ENCODE results near the gene C21orf91. TPM values are rescaled to one million over a fixed set of nuclear protein-coding genes. Genes with fewer than 3 reads are reported as not detected.

Gene C21orf91
- total and polyA plus RNA-seq, 2 donors (not counting 1 experiment from before 2014, with no cell fraction given): 6.7 to 32.3 TPM

DNA sequence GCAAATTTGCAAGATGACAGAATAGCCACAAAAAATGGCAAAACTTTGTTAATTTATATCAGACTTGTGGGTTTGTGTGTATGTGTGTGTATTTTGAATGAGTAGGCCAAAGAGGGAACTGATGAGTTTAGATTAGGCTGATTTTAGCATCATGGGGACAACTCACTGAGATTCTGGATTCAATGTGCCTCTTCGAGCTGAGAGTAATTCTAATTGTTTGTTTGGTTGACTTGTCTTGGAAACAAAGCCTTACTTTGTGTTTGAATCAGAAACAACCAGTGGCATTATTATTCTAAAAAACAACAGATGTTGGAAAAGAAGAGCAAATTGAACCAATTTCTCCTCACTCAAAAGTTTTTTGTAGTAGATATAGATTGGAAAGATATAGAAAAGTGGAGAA lies 40.5 kb upstream of the C21orf91 start:
- Mint-ChIP-seq H3K9me3 (ENCODE audit: insufficient read depth) (no peaks in the 10 kb centered on the region), H3K27me3 (peaks cover 20% of the 10 kb centered on the region)

GRCh38 chr21:17858747-17859146 lies 39.6 kb upstream of the C21orf91 start:
- Histone ChIP-seq H3K27me3 (replicated peaks in 1 of 4; ENCODE audit: control extremely low read depth in 1 of 4, control insufficient read depth in 3 of 4, insufficient read depth in 4 of 4, low read length in 3 of 4) (no peaks in the 10 kb centered on the region), H3K4me1 (ENCODE audit: control insufficient read depth in 2 of 2, insufficient read depth in 2 of 2, low read length in 2 of 2) (no peaks in the 10 kb centered on the region), H3K79me2 (ENCODE audit: control insufficient read depth, insufficient read depth, low read length) (no peaks in the 10 kb centered on the region), H3K9ac (ENCODE audit: low read length) (no peak overlapping the region), H3K27ac (ENCODE audit: low read length in 2 of 2) (no peak overlapping the region), H3K4me3 (ENCODE audit: control extremely low read depth in 1 of 5, extremely low read depth in 1 of 5, insufficient read depth in 1 of 5, low read depth in 2 of 5, low read length in 4 of 5) (no peak overlapping the region), H3K4me2 (replicated peaks; ENCODE audit: low read depth, low read length, poor library complexity, severe bottlenecking) (no peak overlapping the region), H4K20me1 (ENCODE audit: control insufficient read depth, insufficient read depth, low read length, poor library complexity, severe bottlenecking) (no peaks in the 10 kb centered on the region), H2AFZ (ENCODE audit: insufficient read depth, low read depth, low read length, poor library complexity, severe bottlenecking) (no peak overlapping the region), H3K36me3 (replicated peaks in 1 of 2; ENCODE audit: control extremely low read depth in 1 of 2, control insufficient read depth in 1 of 2, extremely low read depth in 1 of 2, insufficient read depth in 2 of 2, low read length in 1 of 2) (no peaks in the 10 kb centered on the region), H3K9me3 (ENCODE audit: control extremely low read depth in 1 of 3, control insufficient read depth in 2 of 3, insufficient read depth in 1 of 3, low read length in 2 of 3) (no peaks in the 10 kb centered on the region)
- intact Hi-C loops (cut with micrococcal nuclease): no loop called here
- ATAC-seq (ENCODE audit: low read depth) (no peak), DNase-seq (no peak)
- TF ChIP-seq EZH2 (IDR thresholded peaks at IDR 0.05; ENCODE audit: borderline replicate concordance, insufficient read depth, low read depth, low read length, poor library complexity, severe bottlenecking): no peak
- TF ChIP-seq, protein P1, sequence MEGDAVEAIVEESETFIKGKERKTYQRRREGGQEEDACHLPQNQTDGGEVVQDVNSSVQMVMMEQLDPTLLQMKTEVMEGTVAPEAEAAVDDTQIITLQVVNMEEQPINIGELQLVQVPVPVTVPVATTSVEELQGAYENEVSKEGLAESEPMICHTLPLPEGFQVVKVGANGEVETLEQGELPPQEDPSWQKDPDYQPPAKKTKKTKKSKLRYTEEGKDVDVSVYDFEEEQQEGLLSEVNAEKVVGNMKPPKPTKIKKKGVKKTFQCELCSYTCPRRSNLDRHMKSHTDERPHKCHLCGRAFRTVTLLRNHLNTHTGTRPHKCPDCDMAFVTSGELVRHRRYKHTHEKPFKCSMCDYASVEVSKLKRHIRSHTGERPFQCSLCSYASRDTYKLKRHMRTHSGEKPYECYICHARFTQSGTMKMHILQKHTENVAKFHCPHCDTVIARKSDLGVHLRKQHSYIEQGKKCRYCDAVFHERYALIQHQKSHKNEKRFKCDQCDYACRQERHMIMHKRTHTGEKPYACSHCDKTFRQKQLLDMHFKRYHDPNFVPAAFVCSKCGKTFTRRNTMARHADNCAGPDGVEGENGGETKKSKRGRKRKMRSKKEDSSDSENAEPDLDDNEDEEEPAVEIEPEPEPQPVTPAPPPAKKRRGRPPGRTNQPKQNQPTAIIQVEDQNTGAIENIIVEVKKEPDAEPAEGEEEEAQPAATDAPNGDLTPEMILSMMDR (IDR thresholded peaks at IDR 0.05): no peak
- WGBS (ENCODE audit: insufficient coverage): 100% methylated on average over 1 of the region's 2 CpGs
- H3K4me3 Mint-ChIP-seq: no peak overlapping the region
- no peak overlapping the region for H3K27ac Mint-ChIP-seq
- peaks cover 18% of the 10 kb centered on the region for H3K27me3 Mint-ChIP-seq
- POLR2A ChIA-PET: no interaction called here
- CTCF ChIA-PET: no interaction called here
- no peaks in the 10 kb centered on the region for H3K9me3 Mint-ChIP-seq (ENCODE audit: insufficient read depth)
- H3K4me1 Mint-ChIP-seq: no peaks in the 10 kb centered on the region

More for the DNA sequence above, 40.5 kb upstream of the C21orf91 start:
- DNase-seq (no peak), ATAC-seq (ENCODE audit: low read depth) (no peak)
- ChIA-PET POLR2A (no interaction called here), CTCF (no interaction called here)
- Histone ChIP-seq H3K9me3 (ENCODE audit: control extremely low read depth in 1 of 3, control insufficient read depth in 2 of 3, insufficient read depth in 1 of 3, low read length in 2 of 3) (no peaks in the 10 kb centered on the region), H3K4me1 (ENCODE audit: control insufficient read depth in 2 of 2, insufficient read depth in 2 of 2, low read length in 2 of 2) (no peaks in the 10 kb centered on the region), H2AFZ (ENCODE audit: insufficient read depth, low read depth, low read length, poor library complexity, severe bottlenecking) (no peak overlapping the region), H3K9ac (ENCODE audit: low read length) (no peak overlapping the region), H3K27ac (ENCODE audit: low read length in 2 of 2) (no peak overlapping the region), H3K27me3 (replicated peaks in 1 of 4; ENCODE audit: control extremely low read depth in 1 of 4, control insufficient read depth in 3 of 4, insufficient read depth in 4 of 4, low read length in 3 of 4) (no peaks in the 10 kb centered on the region), H4K20me1 (ENCODE audit: control insufficient read depth, insufficient read depth, low read length, poor library complexity, severe bottlenecking) (no peaks in the 10 kb centered on the region), H3K4me3 (ENCODE audit: control extremely low read depth in 1 of 5, extremely low read depth in 1 of 5, insufficient read depth in 1 of 5, low read depth in 2 of 5, low read length in 4 of 5) (no peak overlapping the region), H3K36me3 (replicated peaks in 1 of 2; ENCODE audit: control extremely low read depth in 1 of 2, control insufficient read depth in 1 of 2, extremely low read depth in 1 of 2, insufficient read depth in 2 of 2, low read length in 1 of 2) (no peaks in the 10 kb centered on the region), H3K79me2 (ENCODE audit: control insufficient read depth, insufficient read depth, low read length) (no peaks in the 10 kb centered on the region), H3K4me2 (replicated peaks; ENCODE audit: low read depth, low read length, poor library complexity, severe bottlenecking) (no peak overlapping the region)
- TF ChIP-seq, protein P1 (IDR thresholded peaks at IDR 0.05): no peak
- TF ChIP-seq EZH2 (IDR thresholded peaks at IDR 0.05; ENCODE audit: borderline replicate concordance, insufficient read depth, low read depth, low read length, poor library complexity, severe bottlenecking): no peak
- intact Hi-C loops (cut with micrococcal nuclease): no loop called here
- Mint-ChIP-seq H3K27ac (no peak overlapping the region), H3K4me1 (no peaks in the 10 kb centered on the region), H3K4me3 (no peak overlapping the region)
- 80% methylated on average over 1 of the region's 1 CpG for WGBS (ENCODE audit: insufficient coverage)

Measured in B cell (primary cell).